ENCODE results near the gene FOSB.

FOSB gene

DNA sequence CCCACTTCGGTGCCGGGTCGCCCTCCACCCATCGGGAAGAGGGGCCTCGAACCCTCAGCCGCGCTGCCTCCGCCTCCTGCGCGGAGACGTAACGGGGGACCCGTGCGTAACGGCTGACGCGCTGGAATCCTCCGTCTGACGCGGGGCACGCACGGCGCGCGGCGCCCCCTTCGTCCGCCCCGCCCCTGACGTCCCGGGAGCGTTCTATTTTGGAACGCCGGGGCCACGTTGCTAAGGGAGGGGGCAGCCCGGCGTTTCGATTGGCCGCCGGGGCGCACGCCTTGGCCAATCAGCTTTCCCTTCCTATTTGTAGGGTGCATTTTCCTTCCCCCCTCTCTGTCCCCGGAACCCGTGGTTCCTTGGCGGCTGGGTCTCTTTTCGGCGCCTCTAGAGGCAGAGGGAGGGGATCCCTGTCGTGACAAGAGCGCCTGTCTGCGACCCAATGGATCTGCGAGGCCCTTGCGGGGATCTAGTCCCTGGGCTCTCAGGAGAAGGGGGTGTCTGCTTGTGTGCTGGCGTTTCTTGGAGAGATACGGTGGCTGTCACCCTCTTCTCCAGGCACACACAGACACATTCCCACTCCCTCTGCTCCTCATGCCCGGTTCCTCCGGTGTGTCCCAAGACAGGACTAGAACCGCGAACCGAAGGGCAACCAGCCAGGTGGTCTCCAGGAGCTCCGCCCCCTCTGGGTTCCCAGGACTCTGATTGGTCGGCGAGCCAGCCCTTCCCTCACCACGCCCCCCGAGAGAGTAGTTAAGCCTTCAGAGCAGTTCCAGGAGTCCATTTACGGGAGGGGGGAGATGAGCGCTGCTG is 1.5 kb downstream of the FOSB start:
- DNase-seq, result peak; percentile 95

- peak; percentile 69 for DNase-seq
Observed at GRCh38 chr19:45469945-45470761, 2.4 kb downstream of the FOSB start.

DNA sequence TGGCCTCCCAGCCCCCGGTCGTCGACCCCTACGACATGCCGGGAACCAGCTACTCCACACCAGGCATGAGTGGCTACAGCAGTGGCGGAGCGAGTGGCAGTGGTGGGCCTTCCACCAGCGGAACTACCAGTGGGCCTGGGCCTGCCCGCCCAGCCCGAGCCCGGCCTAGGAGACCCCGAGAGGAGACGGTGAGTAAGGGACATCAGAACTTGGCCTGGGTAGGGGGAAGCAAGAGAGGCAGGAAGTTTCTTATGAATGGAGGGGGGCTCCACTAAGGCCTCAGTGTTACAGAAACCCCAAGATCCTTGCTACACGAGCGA is 2.9 kb downstream of the FOSB start:
- no peak for DNase-seq

DNA sequence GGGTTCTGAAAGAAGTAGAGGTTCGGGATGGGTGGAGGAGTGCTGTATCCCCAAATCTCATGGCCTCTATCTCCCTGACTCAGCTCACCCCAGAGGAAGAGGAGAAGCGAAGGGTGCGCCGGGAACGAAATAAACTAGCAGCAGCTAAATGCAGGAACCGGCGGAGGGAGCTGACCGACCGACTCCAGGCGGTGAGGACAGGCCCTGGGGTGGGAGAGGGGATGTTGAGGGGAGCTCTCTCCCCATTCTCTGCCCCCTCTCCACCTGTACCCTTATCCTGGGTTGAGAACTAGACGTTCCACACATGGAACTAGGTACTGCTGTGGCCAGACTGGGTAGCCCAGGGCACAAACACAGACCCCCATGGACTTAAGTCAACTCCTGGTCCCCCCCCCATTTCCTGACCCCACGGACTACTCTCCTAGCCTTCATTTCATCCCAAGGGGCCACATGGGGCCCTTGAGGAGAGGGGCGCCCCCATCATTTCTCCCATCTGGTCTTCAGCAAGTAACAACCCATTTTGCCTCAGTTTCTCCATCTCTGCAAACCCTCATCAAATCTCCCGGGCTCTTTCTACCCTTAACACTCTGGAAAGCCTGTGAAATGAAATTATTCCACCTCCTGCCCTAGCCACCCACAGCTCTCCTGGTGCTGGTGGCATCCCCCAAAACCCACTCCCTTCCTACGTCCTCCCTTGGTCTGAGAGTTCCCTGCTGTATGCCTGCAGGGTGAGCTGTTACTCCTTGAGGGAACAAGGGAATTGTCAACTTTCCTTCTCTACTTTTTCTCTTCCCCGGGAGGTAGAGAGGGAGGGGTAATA is 3.5 kb downstream of the FOSB start:
- peak; percentile 38 for DNase-seq

GRCh38 chr19:45471931-45472562 is 4.3 kb downstream of the FOSB start:
- DNase-seq, result peak; percentile 52

GRCh38 chr19:45472563-45473366 is 5.0 kb downstream of the FOSB start:
- peak; percentile 58 for DNase-seq

DNA sequence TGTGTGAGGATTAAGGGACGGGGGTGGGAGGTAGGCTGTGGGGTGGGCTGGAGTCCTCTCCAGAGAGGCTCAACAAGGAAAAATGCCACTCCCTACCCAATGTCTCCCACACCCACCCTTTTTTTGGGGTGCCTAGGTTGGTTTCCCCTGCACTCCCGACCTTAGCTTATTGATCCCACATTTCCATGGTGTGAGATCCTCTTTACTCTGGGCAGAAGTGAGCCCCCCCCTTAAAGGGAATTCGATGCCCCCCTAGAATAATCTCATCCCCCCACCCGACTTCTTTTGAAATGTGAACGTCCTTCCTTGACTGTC is 5.5 kb downstream of the FOSB start:
- no peak for DNase-seq

- peak; percentile 55 for DNase-seq
Observed at GRCh38 chr19:45473682-45474605, 6.1 kb downstream of the FOSB start.

DNA sequence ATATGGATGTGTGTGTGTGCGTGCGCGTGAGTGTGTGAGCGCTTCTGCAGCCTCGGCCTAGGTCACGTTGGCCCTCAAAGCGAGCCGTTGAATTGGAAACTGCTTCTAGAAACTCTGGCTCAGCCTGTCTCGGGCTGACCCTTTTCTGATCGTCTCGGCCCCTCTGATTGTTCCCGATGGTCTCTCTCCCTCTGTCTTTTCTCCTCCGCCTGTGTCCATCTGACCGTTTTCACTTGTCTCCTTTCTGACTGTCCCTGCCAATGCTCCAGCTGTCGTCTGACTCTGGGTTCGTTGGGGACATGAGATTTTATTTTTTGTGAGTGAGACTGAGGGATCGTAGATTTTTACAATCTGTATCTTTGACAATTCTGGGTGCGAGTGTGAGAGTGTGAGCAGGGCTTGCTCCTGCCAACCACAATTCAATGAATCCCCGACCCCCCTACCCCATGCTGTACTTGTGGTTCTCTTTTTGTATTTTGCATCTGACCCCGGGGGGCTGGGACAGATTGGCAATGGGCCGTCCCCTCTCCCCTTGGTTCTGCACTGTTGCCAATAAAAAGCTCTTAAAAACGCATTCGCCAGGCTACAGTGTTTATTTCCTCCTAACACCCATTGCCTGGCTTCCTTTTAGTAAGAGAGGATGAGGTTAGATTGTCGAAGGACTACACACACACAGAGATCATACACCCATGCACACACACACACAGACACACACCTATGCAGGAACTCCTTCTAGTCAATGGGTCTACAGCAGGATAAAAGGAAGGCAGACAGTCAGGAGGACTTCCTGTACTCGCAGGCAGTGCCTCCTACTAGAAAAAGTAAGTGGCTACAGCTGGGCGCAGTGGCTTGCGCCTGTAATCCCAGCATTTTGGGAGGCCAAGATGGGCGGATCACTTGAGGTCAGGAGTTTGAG is 7.1 kb downstream of the FOSB start:
- peak; percentile 60 for DNase-seq

- DNase-seq, result peak; percentile 45
Observed at GRCh38 chr19:45475537-45476291, 7.9 kb downstream of the FOSB start.

DNA sequence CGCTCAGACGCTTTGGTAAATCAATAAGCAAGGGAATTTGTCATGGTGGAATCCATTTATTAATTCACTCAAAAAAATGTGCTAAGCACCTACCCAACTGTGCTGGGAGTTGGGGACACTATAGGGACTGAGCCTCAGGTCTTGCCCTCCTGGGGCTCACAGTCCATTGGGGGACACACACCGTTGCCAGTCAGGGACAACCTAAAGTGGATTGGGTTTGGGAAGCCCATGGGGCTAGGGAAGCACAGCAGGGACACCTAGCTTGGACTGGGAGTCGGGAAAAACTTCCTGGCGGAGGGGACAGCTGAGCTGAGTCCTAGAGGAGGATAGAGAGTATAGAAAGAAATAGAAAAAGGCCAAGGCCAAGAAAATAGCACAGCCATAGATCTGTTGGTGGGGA is 8.5 kb downstream of the FOSB start:
- no peak for DNase-seq

- peak; percentile 43 for DNase-seq
Observed at GRCh38 chr19:45477186-45477585, 9.4 kb downstream of the FOSB start.

GRCh38 chr19:45477713-45478453 is 10.1 kb downstream of the FOSB start:
- peak; percentile 71 for DNase-seq

- DNase-seq, result peak; percentile 94
Observed at GRCh38 chr19:45478454-45479238, 10.8 kb downstream of the FOSB start.

- no peak for DNase-seq
Observed at GRCh38 chr19:45483033-45483432, 15.2 kb downstream of the FOSB start.

- no peak for DNase-seq
Observed at GRCh38 chr19:45484273-45484945, 16.6 kb downstream of the FOSB start.
